ENCODE measurements around the gene ZFAND3. TPM values are rescaled to one million over a fixed set of nuclear protein-coding genes. Genes with fewer than 3 reads are reported as not detected.

Gene ZFAND3
- total and polyA plus RNA-seq, 2 of the 4 experiments (the other 2 are of a cell fraction), result 10.9 to 26.7 TPM

- Histone ChIP-seq H2BK20ac (ENCODE audit: low read depth, low read length) (no peak overlapping the region), H3K18ac (ENCODE audit: low read depth, low read length) (no peak overlapping the region), H3K14ac (replicated peaks; ENCODE audit: low read depth, low read length) (no peak overlapping the region), H3K4me2 (ENCODE audit: low read depth, low read length) (no peak overlapping the region), H3K79me1 (ENCODE audit: low read depth in 1 of 2, low read length in 2 of 2) (peaks cover 58 to 84% of the 10 kb centered on the region in 2 experiments), H3K27ac (ENCODE audit: insufficient read depth, low read length) (no peak overlapping the region), H4K8ac (ENCODE audit: low read depth in 2 of 2, low read length in 2 of 2) (no peak overlapping the region), H3K4ac (ENCODE audit: low read depth, low read length) (no peak overlapping the region), H2BK15ac (ENCODE audit: low read depth, low read length) (no peak overlapping the region), H3K23ac (ENCODE audit: low read depth, low read length) (no peak overlapping the region), H3K27me3 (ENCODE audit: control insufficient read depth, insufficient read depth, low read length) (no peaks in the 10 kb centered on the region), H2AK5ac (ENCODE audit: low read depth, low read length) (no peak overlapping the region), H3K9me1 (ENCODE audit: insufficient read depth, low read length) (peaks cover 33% of the 10 kb centered on the region), H3K36me3 (ENCODE audit: control insufficient read depth, insufficient read depth, low read length) (peaks cover 5% of the 10 kb centered on the region; the same call in 1 of the 2 replicates), H3K9ac (ENCODE audit: low read depth, low read length) (no peak overlapping the region), H4K5ac (ENCODE audit: low read depth, low read length) (no peak overlapping the region), H2BK120ac (ENCODE audit: low read depth, low read length) (no peak overlapping the region), H4K91ac (ENCODE audit: insufficient read depth, low read depth, low read length) (no peak overlapping the region), H3K4me1 (ENCODE audit: control insufficient read depth, insufficient read depth, low read length) (peaks cover 14% of the 10 kb centered on the region; the same call in 1 of the 2 replicates), H3K9me3 (ENCODE audit: control insufficient read depth, insufficient read depth, low read length) (no peaks in the 10 kb centered on the region), H3K56ac (ENCODE audit: extremely low read depth, insufficient read depth, low read length) (no peak overlapping the region), H2AK9ac (replicated peaks; ENCODE audit: low read depth, low read length, poor library complexity) (no peak overlapping the region), H3K4me3 (ENCODE audit: insufficient read depth, low read depth, low read length) (no peak overlapping the region), H2BK5ac (ENCODE audit: low read depth, low read length, poor library complexity, severe bottlenecking) (no peak overlapping the region), H2AFZ (replicated peaks; ENCODE audit: low read length, poor library complexity) (no peak overlapping the region), H4K20me1 (ENCODE audit: insufficient read depth, low read length) (peaks cover 71% of the 10 kb centered on the region)
- DNase-seq (no peak), ATAC-seq (ENCODE audit: low read depth) (no peak)
- ChIA-PET POLR2A (ENCODE audit: unreplicated experiment) (no interaction called here), CTCF (no interaction called here)
- WGBS, 2 experiments (ENCODE audit: extremely low coverage in 2 of 2, insufficient read length in 1 of 2), result no CpG with 5 or more reads among the region's 5 CpGs
- TF ChIP-seq RAD21 (IDR thresholded peaks at IDR 0.05; ENCODE audit: low read length), result no peak
- no peak for TF ChIP-seq USF2 (IDR thresholded peaks at IDR 0.05; ENCODE audit: low read depth, low read length)
- no peak for TF ChIP-seq ELK1 (IDR thresholded peaks at IDR 0.05; ENCODE audit: borderline replicate concordance, low read depth, low read length)
- in situ Hi-C loops (cut with MboI; ENCODE audit: low sequenced_read_pairs) (no loop called here), dilution Hi-C loops (cut with HindIII; ENCODE audit: low sequenced_read_pairs, unreplicated experiment) (no loop called here), intact Hi-C loops (cut with micrococcal nuclease) (loop anchor here (10.0 kb wide), 2 partner anchors 110 to 420 kb away; no protein-coding TSS in a partner anchor)
- no TSS peak for BruUV-seq (replicated peaks)
These were observed 324.9 kb downstream of the ZFAND3 start for GRCh38 chr6:38144365-38144945.

Measured in IMR-90 (cell line).